SU-DHL-6 (cell line): ENCODE results near the gene PRKD1.

Experiments used
- CTCF ChIP-seq: fragments of 200-600 bp; sonication (generic); IDR thresholded peaks from one replicate; pipeline ENCODE4 v1.5.1; 2017; ENCODE audit warnings: antibody characterized with exemption, mild to moderate bottlenecking, low read length, moderate library complexity; ENCODE audit not compliant: insufficient read depth, poor library complexity, severe bottlenecking
- EZH2phosphoT487 ChIP-seq: fragments of 200-600 bp; sonication (generic), shearing (Covaris generic); conservative IDR thresholded peaks from 2 replicates; pipeline ENCODE4 v1.6.1; 2018; ENCODE audit warnings: mild to moderate bottlenecking, antibody characterized with exemption, low read length, moderate library complexity, mixed read lengths

- TF ChIP-seq CTCF (no peak), EZH2phosphoT487 (no peak)
These were observed 192.2 kb downstream of the PRKD1 start for GRCh38 chr14:29735459-29735858.
